Measurements from ENCODE around the gene FUOM.

FUOM gene

GRCh38 chr10:133343558-133343957 lies 14.3 kb downstream of the FUOM start:
- Histone ChIP-seq H3K4me2 (ENCODE audit: low read length) (no peak overlapping the region), H3K4me3 (ENCODE audit: low read length) (no peak overlapping the region), H3K9me3 (replicated peaks; ENCODE audit: low read length) (no peaks in the 10 kb centered on the region), H3K27me3 (ENCODE audit: control insufficient read depth, insufficient read depth, low read length) (peaks cover 31% of the 10 kb centered on the region), H3K36me3 (ENCODE audit: insufficient read depth, low read length) (no peaks in the 10 kb centered on the region), H3K4me1 (ENCODE audit: control insufficient read depth, insufficient read depth, low read length) (no peaks in the 10 kb centered on the region), H3K9ac (ENCODE audit: low read depth, low read length) (no peak overlapping the region)

DNA sequence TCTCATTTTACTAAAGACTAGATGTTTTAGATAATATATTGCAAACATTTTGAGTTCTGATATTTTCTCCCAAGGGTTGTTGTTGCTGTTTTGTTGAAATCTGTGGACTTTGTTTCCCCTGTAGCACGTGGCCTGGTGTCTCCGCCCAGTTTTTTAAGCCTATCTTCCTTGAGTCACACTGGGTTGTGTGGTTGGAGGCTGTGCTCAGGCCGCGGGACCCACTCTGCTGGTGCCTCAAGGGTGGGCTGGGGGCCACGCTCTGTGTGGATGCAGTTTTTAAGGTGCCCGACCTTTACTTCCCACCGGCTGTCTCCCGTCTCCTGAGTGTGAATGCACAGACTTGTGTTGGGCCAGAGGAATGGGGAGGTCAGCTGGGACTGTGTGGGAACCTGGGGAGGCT lies 14.9 kb downstream of the FUOM start:
- H3K4me1 ChIP-seq (ENCODE audit: control insufficient read depth, insufficient read depth, low read length): no peaks in the 10 kb centered on the region
- H3K27me3 ChIP-seq (ENCODE audit: control insufficient read depth, insufficient read depth, low read length): peaks cover 31% of the 10 kb centered on the region
- H3K4me2 ChIP-seq (ENCODE audit: low read length): no peak overlapping the region
- H3K4me3 ChIP-seq (ENCODE audit: low read length): no peak overlapping the region
- H3K9me3 ChIP-seq (replicated peaks; ENCODE audit: low read length): no peaks in the 10 kb centered on the region
- H3K9ac ChIP-seq (ENCODE audit: low read depth, low read length): no peak overlapping the region
- no peaks in the 10 kb centered on the region for H3K36me3 ChIP-seq (ENCODE audit: insufficient read depth, low read length)

GRCh38 chr10:133341983-133342382 lies 15.8 kb downstream of the FUOM start:
- peaks cover 35% of the 10 kb centered on the region for H3K27me3 ChIP-seq (ENCODE audit: control insufficient read depth, insufficient read depth, low read length)
- H3K4me1 ChIP-seq (ENCODE audit: control insufficient read depth, insufficient read depth, low read length): no peaks in the 10 kb centered on the region
- no peak overlapping the region for H3K4me3 ChIP-seq (ENCODE audit: low read length)
- no peak overlapping the region for H3K4me2 ChIP-seq (ENCODE audit: low read length)
- H3K9me3 ChIP-seq (replicated peaks; ENCODE audit: low read length): no peaks in the 10 kb centered on the region
- no peak overlapping the region for H3K9ac ChIP-seq (ENCODE audit: low read depth, low read length)
- no peaks in the 10 kb centered on the region for H3K36me3 ChIP-seq (ENCODE audit: insufficient read depth, low read length)

DNA sequence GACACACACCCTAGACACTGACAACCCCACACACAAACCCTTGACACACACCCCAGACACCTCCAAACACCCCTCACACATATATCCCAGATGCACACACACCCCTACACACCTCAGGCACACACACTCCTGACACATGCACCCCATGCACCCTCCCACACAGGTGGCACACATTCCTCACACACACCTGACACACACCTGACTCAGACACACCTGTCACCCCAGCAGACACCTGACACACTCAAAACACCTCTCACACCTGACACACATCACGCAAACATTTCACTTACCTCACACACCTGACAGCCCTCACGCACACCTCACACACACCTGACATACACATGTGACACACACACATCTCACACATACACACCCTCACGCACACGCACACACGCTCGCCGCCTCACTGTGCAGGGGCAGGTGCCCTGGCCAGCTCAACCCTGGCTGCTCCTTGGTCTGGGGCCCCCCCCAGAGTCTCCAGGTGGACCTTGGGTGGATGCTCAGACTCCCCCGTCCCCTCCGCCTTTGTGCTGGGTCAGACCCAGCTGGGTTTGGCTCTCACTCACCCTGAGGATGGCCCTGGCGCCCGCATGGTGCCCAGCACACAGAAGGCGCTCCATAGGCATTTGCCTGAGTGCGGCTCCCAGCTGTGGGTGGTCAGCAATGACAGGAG lies 18.0 kb downstream of the FUOM start:
- no peaks in the 10 kb centered on the region for H3K36me3 ChIP-seq (ENCODE audit: insufficient read depth, low read length)
- H3K27me3 ChIP-seq (ENCODE audit: control insufficient read depth, insufficient read depth, low read length): peaks cover 44% of the 10 kb centered on the region
- H3K4me1 ChIP-seq (ENCODE audit: control insufficient read depth, insufficient read depth, low read length): peaks cover 9% of the 10 kb centered on the region
- no peak overlapping the region for H3K4me3 ChIP-seq (ENCODE audit: low read length)
- no peaks in the 10 kb centered on the region for H3K9me3 ChIP-seq (replicated peaks; ENCODE audit: low read length)
- H3K4me2 ChIP-seq (ENCODE audit: low read length): no peak overlapping the region
- no peak overlapping the region for H3K9ac ChIP-seq (ENCODE audit: low read depth, low read length)

GRCh38 chr10:133338080-133339071 lies 19.4 kb downstream of the FUOM start:
- Histone ChIP-seq H3K4me2 (ENCODE audit: low read length) (no peak overlapping the region), H3K27me3 (ENCODE audit: control insufficient read depth, insufficient read depth, low read length) (peaks cover 41% of the 10 kb centered on the region), H3K36me3 (ENCODE audit: insufficient read depth, low read length) (no peaks in the 10 kb centered on the region), H3K9me3 (replicated peaks; ENCODE audit: low read length) (no peaks in the 10 kb centered on the region), H3K4me1 (ENCODE audit: control insufficient read depth, insufficient read depth, low read length) (peaks cover 9% of the 10 kb centered on the region), H3K4me3 (ENCODE audit: low read length) (no peak overlapping the region), H3K9ac (ENCODE audit: low read depth, low read length) (no peak overlapping the region)

DNA sequence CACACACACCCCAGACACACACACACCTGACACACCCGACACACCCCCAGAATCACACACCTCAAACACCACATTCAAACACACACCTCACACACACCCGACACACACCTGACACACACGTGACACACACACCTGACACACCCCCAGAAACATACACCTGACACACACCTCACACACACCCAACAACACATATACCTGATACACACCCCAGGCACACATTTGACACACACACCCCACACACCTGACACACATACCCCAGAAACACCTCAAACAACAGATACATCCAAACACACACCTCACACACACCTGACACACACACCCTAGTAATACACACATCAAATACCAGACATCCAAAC lies 20.5 kb downstream of the FUOM start:
- H3K9ac ChIP-seq (ENCODE audit: low read depth, low read length): no peak overlapping the region
- no peaks in the 10 kb centered on the region for H3K9me3 ChIP-seq (replicated peaks; ENCODE audit: low read length)
- H3K27me3 ChIP-seq (ENCODE audit: control insufficient read depth, insufficient read depth, low read length): peaks cover 40% of the 10 kb centered on the region
- no peak overlapping the region for H3K4me3 ChIP-seq (ENCODE audit: low read length)
- H3K4me2 ChIP-seq (ENCODE audit: low read length): no peak overlapping the region
- no peaks in the 10 kb centered on the region for H3K36me3 ChIP-seq (ENCODE audit: insufficient read depth, low read length)
- peaks cover 9% of the 10 kb centered on the region for H3K4me1 ChIP-seq (ENCODE audit: control insufficient read depth, insufficient read depth, low read length)

DNA sequence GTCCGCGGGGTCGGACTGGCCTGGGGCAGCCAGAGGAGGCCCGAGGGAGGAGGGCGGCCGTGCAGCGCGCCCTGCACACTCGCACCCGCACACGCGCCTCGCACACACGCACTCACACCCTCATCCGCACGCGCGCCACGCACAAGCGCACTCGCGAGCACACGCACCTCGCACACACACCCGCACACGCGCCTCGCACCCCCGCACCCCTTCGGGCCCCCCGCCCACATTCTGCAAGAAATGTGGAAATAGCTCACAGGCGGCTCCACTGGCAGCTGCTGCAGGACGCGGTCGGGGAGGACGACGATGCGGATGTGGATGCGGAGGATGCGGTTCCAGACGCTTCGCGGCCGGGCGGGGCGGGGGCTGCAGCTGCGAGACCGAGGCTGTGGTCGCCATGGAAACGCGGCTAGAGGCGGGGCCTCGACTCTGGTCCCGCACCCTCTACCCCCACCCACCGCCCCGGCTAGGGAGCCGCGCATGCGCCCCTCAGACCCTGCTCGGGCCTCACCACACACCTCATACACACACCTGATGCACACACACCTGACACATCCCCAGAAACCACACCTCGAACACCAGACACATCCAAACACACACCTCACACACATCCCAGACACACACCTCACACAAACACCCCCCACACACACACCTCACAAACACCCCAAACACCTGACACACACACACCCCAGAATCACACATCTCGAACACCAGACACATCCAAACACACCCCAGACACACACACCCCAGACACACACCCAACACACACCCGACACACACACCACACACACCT lies 21.0 kb downstream of the FUOM start, which contains the start of gene CALY:
CALY (minus strand) TSS at position 320 of the 793 bp plus-strand sequence. CDS start 7,907 bp downstream, outside the sequence.
- H3K4me1 ChIP-seq (ENCODE audit: control insufficient read depth, insufficient read depth, low read length): peaks cover 9% of the 10 kb centered on the region
- H3K27me3 ChIP-seq (ENCODE audit: control insufficient read depth, insufficient read depth, low read length): peaks cover 45% of the 10 kb centered on the region
- H3K36me3 ChIP-seq (ENCODE audit: insufficient read depth, low read length): no peaks in the 10 kb centered on the region
- H3K9me3 ChIP-seq (replicated peaks; ENCODE audit: low read length): no peaks in the 10 kb centered on the region
- H3K4me3 ChIP-seq (ENCODE audit: low read length): peak within 1 kb of the TSS; percentile 62
- H3K4me2 ChIP-seq (ENCODE audit: low read length): peak within 1 kb of the TSS; percentile 75
- H3K9ac ChIP-seq (ENCODE audit: low read depth, low read length): no peak within 1 kb of the TSS

DNA sequence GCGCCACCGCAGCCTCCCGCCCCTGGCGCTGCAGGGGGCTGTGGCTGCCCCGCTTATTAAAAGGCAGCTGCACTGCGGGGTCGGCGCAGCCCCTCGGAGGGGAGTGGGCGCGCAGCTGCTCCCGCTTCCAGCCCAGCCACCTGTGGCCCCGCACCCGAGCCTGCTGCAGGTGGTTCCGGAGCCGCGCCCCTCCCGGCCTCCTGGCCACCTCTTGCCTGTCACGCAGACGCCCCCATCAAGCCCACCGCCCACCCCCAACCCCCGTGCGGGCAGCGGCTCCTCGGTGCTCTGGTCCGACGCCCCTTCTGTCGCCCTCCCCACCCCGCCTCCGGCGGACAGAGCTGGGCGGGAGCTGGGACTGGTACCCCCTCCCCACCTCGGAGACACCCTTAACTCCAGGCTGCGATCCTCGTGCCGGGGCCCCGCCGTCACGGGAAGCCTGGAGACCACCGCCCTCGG lies 21.7 kb downstream of the FUOM start:
- peaks cover 47% of the 10 kb centered on the region for H3K27me3 ChIP-seq (ENCODE audit: control insufficient read depth, insufficient read depth, low read length)
- H3K4me3 ChIP-seq (ENCODE audit: low read length): no peak overlapping the region
- H3K4me1 ChIP-seq (ENCODE audit: control insufficient read depth, insufficient read depth, low read length): peaks cover 9% of the 10 kb centered on the region
- H3K36me3 ChIP-seq (ENCODE audit: insufficient read depth, low read length): no peaks in the 10 kb centered on the region
- peak overlapping the region; percentile 75 for H3K4me2 ChIP-seq (ENCODE audit: low read length)
- no peak overlapping the region for H3K9ac ChIP-seq (ENCODE audit: low read depth, low read length)
- no peaks in the 10 kb centered on the region for H3K9me3 ChIP-seq (replicated peaks; ENCODE audit: low read length)

DNA sequence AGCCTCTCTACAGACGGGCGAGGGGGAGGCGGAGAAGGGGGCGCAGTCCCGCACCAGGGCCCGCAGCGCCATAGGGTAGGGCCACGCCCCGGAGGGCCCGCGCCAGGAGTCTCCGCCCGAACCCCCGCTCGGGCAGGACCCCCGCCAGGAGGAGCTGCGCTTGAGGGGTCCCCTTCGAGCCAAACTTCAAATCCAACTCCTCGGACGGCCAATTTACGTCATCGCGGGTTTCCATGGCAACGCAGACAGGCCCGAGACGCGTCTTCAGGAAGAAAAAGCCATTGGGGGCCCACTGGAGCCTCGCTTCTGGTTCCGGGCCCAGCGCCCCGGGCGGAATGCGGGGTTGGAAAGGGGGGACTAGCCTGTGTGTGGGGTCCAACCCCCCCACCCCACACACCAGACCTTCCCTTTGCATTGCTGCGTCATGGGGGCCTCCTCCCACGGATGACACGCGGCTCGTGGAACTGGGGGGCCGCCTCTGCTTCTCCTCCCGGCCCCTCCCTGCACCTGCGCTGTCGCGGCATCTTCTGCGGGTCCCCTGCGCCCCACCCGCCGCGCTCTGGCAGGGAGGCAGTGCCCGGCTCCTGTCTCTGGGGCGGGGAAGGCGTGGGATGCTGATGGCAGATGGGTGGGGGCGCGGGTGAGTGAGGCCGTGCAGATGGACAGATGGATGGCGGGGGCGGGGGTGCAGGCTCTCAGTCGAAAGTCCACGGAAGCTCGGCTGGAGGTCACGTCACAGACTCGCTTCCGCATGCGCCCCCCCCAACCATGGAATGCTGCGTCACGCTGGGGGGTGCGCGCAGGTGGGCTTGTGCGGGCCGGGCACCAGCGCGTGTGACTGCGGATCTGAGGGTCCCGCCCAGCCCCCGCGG lies 22.3 kb downstream of the FUOM start:
- H3K27me3 ChIP-seq (ENCODE audit: control insufficient read depth, insufficient read depth, low read length): peaks cover 52% of the 10 kb centered on the region

GRCh38 chr10:133334503-133335245 lies 23.1 kb downstream of the FUOM start:
- Histone ChIP-seq H3K4me2 (ENCODE audit: low read length) (peak overlapping the region; percentile 75), H3K9me3 (replicated peaks; ENCODE audit: low read length) (no peaks in the 10 kb centered on the region), H3K9ac (ENCODE audit: low read depth, low read length) (no peak overlapping the region), H3K4me3 (ENCODE audit: low read length) (peak overlapping the region; percentile 62), H3K27me3 (ENCODE audit: control insufficient read depth, insufficient read depth, low read length) (peaks cover 52% of the 10 kb centered on the region), H3K4me1 (ENCODE audit: control insufficient read depth, insufficient read depth, low read length) (peaks cover 14% of the 10 kb centered on the region), H3K36me3 (ENCODE audit: insufficient read depth, low read length) (no peaks in the 10 kb centered on the region)

More for the DNA sequence above, 22.3 kb downstream of the FUOM start:
- H3K36me3 ChIP-seq (ENCODE audit: insufficient read depth, low read length): no peaks in the 10 kb centered on the region
- peak overlapping the region; percentile 75 for H3K4me2 ChIP-seq (ENCODE audit: low read length)
- H3K4me3 ChIP-seq (ENCODE audit: low read length): peak overlapping the region; percentile 62
- peaks cover 9% of the 10 kb centered on the region for H3K4me1 ChIP-seq (ENCODE audit: control insufficient read depth, insufficient read depth, low read length)
- no peak overlapping the region for H3K9ac ChIP-seq (ENCODE audit: low read depth, low read length)
- no peaks in the 10 kb centered on the region for H3K9me3 ChIP-seq (replicated peaks; ENCODE audit: low read length)

Measured in skeletal muscle satellite cell (primary cell).